Measurements from ENCODE around the gene GLRX3.

GLRX3 gene

GRCh38 chr10:130207205-130207604 is 71.0 kb downstream of the GLRX3 start:
- no peak overlapping the region for H3K4me3 ChIP-seq (ENCODE audit: low read length, poor library complexity, severe bottlenecking)
- H3K9me3 ChIP-seq (ENCODE audit: insufficient read depth, low read depth, low read length), result no peaks in the 10 kb centered on the region
- no peak for TF ChIP-seq EZH2phosphoT487 (IDR thresholded peaks at IDR 0.05; ENCODE audit: borderline replicate concordance)
- no peak for TF ChIP-seq CTCF (conservative IDR thresholded peaks at IDR 0.05; ENCODE audit: low read length)
- H3K4me1 ChIP-seq (ENCODE audit: insufficient read depth, low read length, poor library complexity, severe bottlenecking), result no peaks in the 10 kb centered on the region
- no peaks in the 10 kb centered on the region for H3K79me2 ChIP-seq (ENCODE audit: insufficient read depth, low read length)
- no peaks in the 10 kb centered on the region for H3F3A ChIP-seq (ENCODE audit: low read depth)
- no peak overlapping the region for H2AFZ ChIP-seq (ENCODE audit: low read length)
- no peaks in the 10 kb centered on the region for H3K9me2 ChIP-seq (replicated peaks; ENCODE audit: low read depth, low read length)
- H3K4me2 ChIP-seq (ENCODE audit: low read depth, low read length, poor library complexity, severe bottlenecking), result no peak overlapping the region
- H3K36me3 ChIP-seq (ENCODE audit: insufficient read depth, low read length), result no peaks in the 10 kb centered on the region
- no peaks in the 10 kb centered on the region for H4K20me1 ChIP-seq (ENCODE audit: insufficient read depth, low read length, poor library complexity, severe bottlenecking)
- H3K27me3 ChIP-seq (ENCODE audit: insufficient read depth, low read length, poor library complexity, severe bottlenecking), result no peaks in the 10 kb centered on the region
- H3K9ac ChIP-seq (ENCODE audit: low read depth, low read length, poor library complexity, severe bottlenecking), result no peak overlapping the region

GRCh38 chr10:130208807-130209206 is 72.6 kb downstream of the GLRX3 start:
- no peak overlapping the region for H3K4me3 ChIP-seq (ENCODE audit: low read length, poor library complexity, severe bottlenecking)
- H3K9me3 ChIP-seq (ENCODE audit: insufficient read depth, low read depth, low read length), result 0 out of 2 replicates have a peak, but pooled peaks cover 3% of the 10 kb centered on the region
- H3K27me3 ChIP-seq (ENCODE audit: insufficient read depth, low read length, poor library complexity, severe bottlenecking), result no peaks in the 10 kb centered on the region
- no peaks in the 10 kb centered on the region for H3K4me1 ChIP-seq (ENCODE audit: insufficient read depth, low read length, poor library complexity, severe bottlenecking)
- no peak overlapping the region for H3K9ac ChIP-seq (ENCODE audit: low read depth, low read length, poor library complexity, severe bottlenecking)
- no peaks in the 10 kb centered on the region for H3K9me2 ChIP-seq (replicated peaks; ENCODE audit: low read depth, low read length)
- H3K36me3 ChIP-seq (ENCODE audit: insufficient read depth, low read length), result no peaks in the 10 kb centered on the region
- H2AFZ ChIP-seq (ENCODE audit: low read length), result no peak overlapping the region
- no peaks in the 10 kb centered on the region for H4K20me1 ChIP-seq (ENCODE audit: insufficient read depth, low read length, poor library complexity, severe bottlenecking)
- no peak for TF ChIP-seq EZH2phosphoT487 (IDR thresholded peaks at IDR 0.05; ENCODE audit: borderline replicate concordance)
- H3K4me2 ChIP-seq (ENCODE audit: low read depth, low read length, poor library complexity, severe bottlenecking), result no peak overlapping the region
- no peaks in the 10 kb centered on the region for H3F3A ChIP-seq (ENCODE audit: low read depth)
- H3K79me2 ChIP-seq (ENCODE audit: insufficient read depth, low read length), result no peaks in the 10 kb centered on the region

GRCh38 chr10:130212746-130213145 is 76.6 kb downstream of the GLRX3 start:
- Histone ChIP-seq H3K4me1 (ENCODE audit: insufficient read depth, low read length, poor library complexity, severe bottlenecking) (no peaks in the 10 kb centered on the region), H4K20me1 (ENCODE audit: insufficient read depth, low read length, poor library complexity, severe bottlenecking) (no peaks in the 10 kb centered on the region), H3K36me3 (ENCODE audit: insufficient read depth, low read length) (no peaks in the 10 kb centered on the region), H3K4me2 (ENCODE audit: low read depth, low read length, poor library complexity, severe bottlenecking) (no peak overlapping the region), H3K27me3 (ENCODE audit: insufficient read depth, low read length, poor library complexity, severe bottlenecking) (no peaks in the 10 kb centered on the region), H3K9ac (ENCODE audit: low read depth, low read length, poor library complexity, severe bottlenecking) (no peak overlapping the region), H2AFZ (ENCODE audit: low read length) (no peak overlapping the region), H3K4me3 (ENCODE audit: low read length, poor library complexity, severe bottlenecking) (no peak overlapping the region), H3F3A (ENCODE audit: low read depth) (no peaks in the 10 kb centered on the region), H3K9me2 (replicated peaks; ENCODE audit: low read depth, low read length) (no peaks in the 10 kb centered on the region), H3K9me3 (ENCODE audit: insufficient read depth, low read depth, low read length) (peaks cover 6% of the 10 kb centered on the region; the same call in 1 of the 2 replicates), H3K79me2 (ENCODE audit: insufficient read depth, low read length) (no peaks in the 10 kb centered on the region)
- TF ChIP-seq CTCF (conservative IDR thresholded peaks at IDR 0.05; ENCODE audit: low read length) (no peak), EZH2phosphoT487 (IDR thresholded peaks at IDR 0.05; ENCODE audit: borderline replicate concordance) (no peak)
